NK-92 treated with Interleukin-12 subunit alpha and Interleukin-12 subunit beta, amount 100 ng/mL, for 24 hours (cell line): ENCODE data around the gene PIEZO2.

Source experiments
- DNase-seq: peaks from one replicate; lab custom pipeline; 2025; lab: John Stamatoyannopoulos, UW

Gene PIEZO2

DNA sequence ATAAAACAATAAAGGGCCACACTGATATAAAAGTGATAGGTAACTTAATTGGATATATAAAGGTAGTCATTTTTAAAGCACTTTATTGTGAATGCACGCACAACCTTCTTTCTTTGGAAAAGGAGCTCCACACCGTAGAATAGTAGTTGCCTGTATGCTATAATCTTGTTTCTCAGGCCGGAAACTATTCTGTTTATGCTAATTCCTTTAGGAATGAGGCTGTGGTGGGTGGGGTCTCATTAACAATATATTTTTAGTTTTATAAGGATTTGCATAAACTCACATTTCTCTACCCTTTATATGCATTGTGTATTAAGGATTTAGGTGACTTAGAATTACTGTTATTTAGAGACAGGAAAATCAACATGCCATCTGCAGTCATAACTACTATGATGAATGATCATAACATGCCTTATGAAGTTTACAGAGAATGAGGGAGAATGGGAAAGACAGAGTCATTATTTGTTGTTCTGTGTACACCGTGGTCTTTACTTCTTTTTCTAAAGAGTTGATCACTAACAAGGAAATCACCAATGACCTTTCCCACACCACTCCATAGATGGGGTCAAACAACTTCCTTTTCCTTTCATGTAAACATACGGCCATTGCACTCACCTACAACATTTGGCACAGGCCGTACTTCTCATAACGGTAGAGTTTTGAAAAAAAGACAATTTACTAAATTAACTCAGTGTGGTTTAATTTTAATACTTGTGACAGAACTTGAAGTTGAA is 84.5 kb downstream of the PIEZO2 start:
- no peak for DNase-seq

DNA sequence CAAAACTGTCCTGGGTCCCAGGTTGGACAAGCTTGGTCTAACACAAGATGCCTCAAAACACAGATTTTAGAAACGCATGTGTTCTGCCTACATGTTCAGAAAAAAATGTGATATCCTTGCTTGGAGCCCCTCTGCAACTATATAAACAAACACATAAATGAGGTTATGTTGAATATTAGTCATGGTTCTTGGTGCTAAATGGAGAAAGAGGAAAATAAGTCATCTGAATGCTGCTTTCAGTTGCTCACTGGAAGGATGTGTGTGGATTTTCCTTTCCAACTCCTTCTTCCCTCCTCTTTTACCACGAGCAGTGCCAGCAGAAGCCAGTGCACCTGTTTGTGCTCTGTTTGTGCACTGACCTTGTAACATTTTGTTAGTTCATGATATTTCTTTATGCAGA is 85.3 kb downstream of the PIEZO2 start:
- no peak for DNase-seq

DNA sequence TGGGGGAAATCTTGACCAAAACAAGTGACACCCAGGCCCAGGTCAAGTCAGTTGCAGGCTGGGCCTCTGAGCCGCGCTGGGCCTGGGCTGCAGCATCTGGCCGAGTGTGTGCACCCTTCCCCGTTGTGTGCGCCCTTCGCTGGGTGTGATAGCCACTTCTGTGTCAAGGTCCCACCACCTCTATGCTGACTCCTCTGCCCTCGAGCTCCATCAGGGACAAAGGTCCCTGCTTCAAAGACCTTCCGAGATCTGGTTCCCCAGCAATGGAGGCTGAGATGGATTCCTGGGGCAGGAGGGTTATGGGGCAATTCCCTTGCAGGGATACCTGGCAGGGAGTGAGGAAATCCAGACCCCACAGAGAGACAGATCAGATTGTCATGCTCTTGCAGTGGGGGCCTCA is 93.6 kb downstream of the PIEZO2 start:
- no peak for DNase-seq

DNA sequence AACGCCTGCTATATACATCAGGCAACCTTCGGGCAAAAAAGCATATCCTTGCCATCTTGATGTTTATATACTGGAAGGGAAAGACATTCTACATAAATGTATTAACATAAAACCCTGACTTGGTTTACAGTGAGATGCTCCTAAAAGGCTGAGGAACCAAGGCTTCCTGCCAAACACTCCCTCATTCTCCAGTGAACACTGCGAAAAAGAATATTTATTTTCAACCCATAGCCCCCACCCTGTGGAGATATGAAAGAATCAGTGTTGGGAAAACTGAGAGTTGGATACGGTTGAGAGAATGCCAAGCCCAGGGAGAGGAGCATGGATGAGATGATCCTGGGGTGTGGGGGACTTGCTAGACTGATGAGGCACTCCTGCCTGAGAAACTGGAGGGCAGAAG is 94.9 kb downstream of the PIEZO2 start:
- DNase-seq, result no peak

DNA sequence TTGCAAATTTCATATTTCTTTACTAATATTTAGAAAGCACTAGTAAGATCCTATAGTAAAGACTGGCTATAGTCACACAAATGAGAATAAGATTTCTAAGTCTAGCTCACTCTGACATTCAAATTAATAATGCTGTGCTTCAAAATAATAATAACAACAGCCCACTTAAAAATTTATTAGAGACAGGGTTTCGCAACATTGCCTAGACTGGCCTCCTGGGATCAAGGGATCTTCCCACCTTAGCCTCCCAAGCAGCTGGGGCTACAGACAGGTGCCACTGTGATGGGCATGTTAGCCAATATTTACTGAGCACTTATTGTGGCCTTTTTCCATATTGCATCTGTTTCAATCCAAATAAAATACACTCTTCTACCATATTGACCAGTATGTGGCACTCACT is 96.1 kb downstream of the PIEZO2 start:
- DNase-seq, result no peak

DNA sequence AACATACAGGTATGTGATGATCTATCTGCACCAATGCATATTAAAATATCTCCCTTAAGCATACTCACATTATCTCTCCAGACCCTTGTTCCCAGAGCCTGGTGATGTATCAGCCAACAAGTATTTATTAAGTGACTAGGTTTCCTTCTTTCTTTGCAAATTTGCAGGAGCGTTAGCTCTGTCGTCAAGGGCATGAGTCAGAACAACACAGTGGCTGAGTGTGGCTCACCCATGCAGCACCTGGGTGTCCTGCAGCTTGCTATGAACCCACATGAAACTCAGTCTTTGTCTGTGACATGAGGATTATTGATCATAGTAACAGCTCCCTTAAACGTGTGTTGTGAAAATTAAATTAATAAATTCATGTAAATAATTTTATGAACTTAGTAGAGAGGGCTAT is 96.6 kb downstream of the PIEZO2 start:
- no peak for DNase-seq

DNA sequence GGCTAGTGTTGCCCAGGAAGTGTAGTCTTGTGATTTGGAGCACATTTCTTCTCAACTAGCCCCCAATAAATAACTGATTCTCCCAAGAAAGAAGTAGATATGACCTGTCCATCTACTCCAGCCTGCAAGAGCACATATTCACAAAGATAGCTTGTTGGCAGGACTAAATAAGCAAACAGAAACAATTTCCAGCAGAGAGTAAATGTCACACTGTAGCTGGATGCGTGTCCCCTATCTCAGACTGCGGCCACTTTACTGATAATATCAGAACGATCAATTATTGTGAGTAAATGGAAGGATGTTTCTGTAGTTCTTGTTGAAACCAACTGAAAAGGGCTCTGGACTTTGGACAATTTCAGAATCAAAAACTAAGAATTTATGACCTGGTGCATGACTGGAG is 97.9 kb downstream of the PIEZO2 start:
- no peak for DNase-seq

DNA sequence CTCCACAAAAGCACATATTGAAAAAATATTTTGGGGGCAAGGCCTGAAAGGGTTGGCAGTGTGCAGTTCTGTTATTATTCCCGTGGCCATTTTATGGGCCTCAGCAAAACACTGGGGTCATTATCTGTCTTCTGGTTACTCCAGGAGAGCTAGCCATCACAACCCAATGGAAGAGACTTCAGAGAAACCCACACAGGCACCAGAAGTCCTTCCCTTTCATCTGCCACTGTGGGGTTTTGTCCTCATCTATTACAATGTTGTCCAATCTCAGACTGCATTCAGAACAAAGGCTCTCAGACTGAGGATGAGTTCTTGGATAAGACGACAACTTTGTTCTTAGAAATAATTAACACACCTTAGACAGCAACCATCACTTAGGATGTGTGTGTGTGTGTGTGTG is 98.4 kb downstream of the PIEZO2 start:
- no peak for DNase-seq

DNA sequence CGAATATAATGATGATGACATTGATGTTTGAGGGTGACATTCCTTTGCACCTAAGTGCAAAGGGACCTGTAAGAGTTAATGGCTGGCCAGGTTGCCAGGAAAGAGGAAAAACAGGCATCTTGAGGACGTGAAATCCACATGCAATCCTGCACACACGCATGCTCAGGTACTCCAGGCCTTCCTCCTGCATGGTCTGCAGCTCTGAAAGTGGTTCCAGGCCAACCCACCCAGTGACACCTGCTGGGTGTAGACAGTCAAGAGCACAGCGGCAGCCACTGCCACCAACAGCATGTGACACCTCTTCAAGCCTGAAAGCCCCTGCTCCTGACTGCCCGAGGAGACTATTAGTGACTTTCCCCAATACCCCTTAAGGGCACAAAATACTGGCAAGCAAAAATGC is 101.6 kb downstream of the PIEZO2 start:
- DNase-seq, result no peak

DNA sequence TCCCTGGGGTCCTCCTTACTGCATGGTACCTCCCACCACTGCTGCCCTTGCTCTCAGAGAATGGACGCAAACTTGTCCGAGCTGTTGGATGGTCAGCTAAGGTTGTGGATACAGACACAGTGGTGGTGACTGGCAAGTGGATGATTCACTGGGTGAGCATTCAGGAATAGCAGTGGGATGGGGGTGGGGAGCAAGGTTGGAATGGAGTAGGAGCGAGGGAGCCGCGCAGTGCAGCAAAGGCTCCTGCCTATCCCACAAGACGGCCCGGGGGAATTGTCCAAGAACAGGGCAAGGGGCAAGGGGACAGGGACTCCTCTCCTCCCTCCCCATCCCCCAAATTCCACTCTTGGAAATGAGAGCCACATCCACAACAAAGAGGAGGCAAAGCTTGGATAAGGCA is 102.2 kb downstream of the PIEZO2 start:
- no peak for DNase-seq

DNA sequence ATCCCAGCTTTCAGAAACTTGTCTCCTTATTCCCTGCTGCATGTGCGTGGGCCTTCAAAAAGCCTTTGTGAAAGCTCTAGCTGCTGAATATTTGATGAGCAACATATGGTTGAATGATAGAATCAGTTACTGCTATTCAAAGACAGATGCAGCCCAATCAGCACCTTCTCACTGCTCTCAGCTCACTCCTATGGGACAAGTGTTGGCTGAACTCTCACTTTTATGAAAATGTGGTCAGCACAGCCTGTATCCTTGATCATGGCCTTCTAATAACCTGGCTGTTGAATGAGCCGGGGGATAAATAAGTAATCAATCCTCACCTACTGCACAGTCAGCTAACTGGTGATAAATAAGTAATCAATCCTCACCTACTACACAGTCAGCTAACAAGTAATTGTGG is 103.2 kb downstream of the PIEZO2 start:
- no peak for DNase-seq

DNA sequence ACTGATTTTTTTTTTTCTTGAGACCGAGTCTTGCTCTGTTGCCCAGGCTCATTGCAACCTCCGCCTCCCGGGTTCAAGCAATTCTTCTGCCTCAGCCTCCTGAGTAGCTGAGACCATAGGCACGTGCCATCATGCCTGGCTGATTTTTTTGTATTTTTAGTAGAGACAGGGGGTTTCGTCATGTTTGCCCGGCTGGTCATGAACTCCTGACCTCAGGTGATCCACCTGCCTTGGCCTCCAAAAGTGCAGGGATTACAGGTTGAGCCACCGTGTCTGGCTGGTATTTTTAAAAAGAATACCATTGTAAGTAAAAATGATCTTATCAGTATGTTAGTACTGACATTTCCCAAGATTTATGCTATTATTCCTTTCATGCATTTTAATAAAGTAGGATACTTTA is 105.7 kb downstream of the PIEZO2 start:
- no peak for DNase-seq

DNA sequence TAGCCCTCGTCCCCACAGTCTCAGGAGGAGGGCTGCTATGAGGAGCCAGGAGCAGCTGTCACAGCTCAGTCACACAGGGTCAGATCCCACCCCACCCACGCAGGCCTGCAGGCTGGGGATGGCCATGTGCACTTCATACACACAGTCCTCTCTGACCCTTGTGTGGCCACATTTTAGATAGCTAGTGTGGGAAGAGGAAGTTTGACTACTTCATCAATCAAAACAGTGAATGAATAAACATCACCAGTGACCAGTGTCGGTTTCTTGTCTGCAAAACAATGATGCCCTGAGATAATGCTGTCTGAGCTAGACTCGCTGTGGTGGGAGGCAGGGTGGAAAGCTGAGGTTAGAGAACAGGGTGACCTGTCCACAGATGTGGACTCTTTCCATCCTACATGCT is 107.1 kb downstream of the PIEZO2 start:
- no peak for DNase-seq

DNA sequence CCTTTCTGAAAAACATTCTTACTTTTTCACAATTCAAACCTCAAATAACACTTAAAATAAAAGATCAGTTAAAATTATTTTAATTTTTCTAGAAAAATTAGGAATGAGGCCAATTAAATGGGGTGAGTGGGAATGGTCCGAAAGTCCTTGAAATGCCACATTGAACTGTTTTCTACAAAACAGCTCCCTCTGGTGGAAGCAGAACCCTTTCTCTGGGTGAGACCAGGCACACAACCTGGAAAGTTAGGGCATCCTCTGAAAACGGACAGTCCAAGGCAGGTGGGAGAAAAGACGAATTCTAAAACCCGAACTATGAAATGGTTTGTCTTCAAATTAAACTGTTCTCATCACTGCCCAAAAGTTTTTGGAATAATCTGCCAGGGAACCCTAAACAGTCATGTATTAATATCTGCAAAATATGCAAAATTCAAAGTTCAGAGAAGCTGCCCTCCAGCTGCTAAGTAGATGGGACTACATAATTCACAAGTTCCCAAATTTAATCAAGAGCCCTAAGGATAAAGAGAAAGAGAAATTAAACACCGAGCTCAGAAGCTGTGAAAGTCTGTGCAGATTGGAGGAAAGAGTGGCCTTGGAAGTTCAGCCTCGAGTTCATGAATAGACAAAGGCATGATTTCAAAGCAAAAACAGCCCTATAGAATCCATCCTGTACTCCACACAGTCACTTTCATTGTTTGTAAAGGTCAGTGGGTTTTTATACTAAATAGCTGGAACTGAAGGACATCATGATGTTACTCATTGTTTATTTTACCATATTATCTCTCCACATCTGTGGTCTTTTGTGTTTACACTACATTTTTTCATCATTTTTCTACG is 108.3 kb downstream of the PIEZO2 start:
- DNase-seq, result no peak

DNA sequence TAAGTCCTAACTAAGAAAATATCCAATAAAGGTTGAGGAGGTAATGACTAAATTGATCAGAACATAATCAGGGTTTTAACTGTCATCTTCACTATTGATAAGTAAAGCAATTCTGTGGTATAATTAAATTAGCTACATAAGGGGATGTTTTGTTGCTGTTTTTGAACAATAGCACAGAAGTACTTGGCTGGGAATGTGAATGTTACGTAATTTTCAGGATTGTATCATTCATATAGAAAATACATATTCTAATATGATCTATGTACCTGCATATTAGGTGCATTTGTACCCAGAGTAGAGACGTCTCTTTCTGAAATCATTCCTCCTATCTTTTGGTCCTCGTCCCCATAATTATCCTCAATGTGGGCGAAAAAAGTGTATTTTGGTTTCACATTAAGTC is 109.0 kb downstream of the PIEZO2 start:
- no peak for DNase-seq

DNA sequence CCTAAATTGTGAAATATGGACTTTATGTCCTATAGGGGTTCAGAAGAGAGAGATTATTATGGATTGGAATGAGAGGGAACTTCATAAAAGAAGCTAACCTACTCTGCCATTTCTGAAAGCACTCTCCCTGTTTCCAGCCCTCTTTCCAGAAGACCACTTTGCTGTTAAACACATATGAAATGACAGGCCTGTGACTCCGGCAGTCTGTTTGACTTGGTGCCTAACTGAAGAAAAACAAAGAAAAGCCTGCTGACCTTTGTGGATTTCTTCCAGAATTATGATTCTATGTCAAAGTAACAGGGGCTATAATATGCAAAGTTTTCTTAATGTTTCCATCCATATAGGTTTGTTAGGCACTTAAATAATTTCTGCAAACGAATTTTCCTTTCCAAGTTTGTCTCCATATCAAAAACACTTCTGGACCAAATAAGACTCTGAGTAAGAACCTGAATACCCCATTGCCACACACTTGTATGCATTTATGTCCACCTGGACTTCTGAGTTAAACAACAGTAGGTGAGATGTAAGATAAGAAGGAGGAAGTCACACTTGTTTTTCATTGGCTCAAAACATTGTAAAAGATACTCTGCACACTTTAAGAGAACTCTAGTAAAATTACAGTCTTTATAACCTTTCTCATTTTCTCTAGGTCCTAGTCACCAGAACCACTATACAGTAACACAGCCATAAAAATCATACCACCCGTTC is 111.7 kb downstream of the PIEZO2 start:
- DNase-seq, result no peak

DNA sequence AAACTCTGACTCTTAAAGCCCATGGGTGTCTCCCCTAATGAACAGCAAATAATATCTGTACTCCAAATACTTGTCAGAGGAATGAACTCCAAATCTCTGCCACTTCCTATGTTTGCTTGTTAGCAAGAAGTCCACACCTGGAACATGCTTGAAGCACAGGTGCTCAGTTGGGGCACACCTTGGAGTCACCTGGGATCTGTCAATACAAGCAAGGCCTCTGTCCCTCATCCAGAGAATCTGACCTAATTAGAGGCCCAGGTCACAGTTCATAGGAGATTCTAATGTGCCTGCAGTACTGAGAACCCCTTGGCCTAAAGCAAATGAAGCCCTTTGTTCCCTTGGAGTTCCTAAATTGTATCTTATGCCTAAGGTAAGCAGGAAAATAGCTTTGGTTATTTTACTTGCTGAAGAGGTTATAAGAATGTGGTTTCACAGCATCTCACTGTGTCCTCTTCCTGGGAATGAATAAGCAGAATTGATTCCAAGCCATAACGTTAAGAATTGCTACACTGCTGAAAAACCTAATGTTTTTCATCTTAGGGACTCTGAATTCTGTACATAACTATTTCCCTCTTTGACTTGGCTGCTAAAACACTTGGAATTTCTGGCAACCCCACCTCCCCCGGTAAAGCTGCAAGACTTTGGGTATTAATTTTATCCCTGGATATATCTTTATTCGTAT is 113.4 kb downstream of the PIEZO2 start:
- no peak for DNase-seq

DNA sequence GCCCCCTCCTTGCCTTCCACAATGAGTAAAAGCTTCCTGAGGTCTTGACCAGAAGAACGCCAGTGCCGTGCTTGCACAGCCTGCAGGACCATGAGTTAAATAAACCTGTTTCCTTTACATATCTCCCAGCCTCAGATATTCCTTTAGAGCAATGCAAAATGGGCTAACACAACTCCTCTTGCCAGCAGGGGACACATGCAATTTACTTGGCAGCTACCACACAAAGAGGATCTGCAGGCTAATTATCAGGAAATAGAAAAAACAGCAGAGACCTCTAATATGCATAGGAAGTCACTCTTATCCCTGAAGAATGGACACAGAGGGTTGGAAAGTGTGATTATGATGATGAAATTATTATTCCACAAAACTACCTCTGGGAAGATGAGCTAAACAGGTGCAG is 114.0 kb downstream of the PIEZO2 start:
- DNase-seq, result no peak

DNA sequence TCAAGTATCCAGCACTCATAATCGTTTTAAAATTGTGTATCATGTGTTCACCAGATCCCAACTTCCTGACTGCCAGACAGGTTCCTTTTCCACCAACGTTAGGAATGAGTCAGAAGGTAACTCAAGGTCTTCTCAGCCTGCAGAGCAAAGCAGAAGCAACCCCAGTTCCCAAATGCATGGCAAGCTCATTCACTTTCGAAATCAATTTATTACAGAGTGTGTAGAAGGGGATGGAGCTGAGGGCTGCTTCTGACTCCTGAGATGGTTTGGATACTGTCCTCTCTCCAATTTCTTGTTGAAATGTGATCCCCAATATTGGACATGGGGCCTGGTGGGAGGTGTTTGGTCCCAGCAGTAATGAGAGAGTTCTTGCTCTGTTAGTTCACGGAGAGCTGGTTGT is 114.5 kb downstream of the PIEZO2 start:
- DNase-seq, result no peak

DNA sequence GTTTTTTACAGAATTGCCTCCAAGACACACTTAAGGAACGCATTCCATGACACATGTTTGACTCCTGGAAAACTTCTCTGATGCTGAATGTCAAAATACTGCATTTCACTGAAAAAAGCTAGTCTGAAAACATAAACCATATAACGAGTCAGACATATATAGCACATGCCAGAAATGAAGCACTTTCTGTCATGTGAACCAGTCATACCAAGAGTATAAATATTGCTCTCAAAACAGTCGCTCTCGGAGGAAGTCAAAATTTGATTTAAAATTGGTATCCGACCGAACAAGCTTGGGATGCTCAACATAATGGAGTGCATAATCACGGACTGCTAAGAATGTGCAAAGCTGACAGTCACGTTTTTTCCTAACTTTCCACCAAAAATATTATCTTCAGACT is 115.9 kb downstream of the PIEZO2 start:
- DNase-seq, result no peak

DNA sequence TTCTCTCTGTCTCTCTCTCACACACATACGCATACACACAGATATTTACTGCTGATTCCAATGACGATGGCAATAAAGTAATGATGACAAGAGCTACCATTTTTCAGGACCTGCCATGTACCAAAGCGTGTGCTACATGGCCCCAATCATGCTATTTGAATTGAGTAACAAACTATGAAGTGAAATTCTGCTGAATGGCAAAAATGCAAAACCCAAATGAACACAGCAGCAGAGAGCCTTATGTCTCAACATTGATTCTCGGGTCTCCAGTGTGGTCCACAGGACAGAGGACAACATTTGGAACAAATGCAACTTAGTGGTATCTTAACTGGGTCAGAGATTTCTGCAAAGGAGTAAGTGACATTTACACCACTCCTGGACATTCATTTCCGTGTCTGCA is 117.4 kb downstream of the PIEZO2 start:
- DNase-seq, result no peak

DNA sequence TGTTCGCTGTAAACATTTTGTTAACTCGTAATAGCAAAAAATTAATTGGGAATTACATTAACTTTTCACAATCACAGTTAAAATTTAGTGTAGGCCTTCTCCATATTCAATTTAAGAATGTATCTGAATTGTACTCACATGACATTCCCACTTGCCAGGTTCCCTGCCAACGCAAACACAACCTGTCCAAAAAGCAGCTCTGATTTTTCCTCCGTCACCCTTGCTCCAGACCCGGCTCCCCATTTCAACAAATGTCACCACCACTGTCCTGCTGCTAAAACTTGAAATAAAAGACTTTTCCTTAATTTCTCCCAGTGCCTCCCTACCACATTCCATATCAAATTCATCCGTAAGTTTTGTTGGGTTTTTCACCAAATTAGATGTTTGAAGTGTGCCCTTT is 120.3 kb downstream of the PIEZO2 start:
- DNase-seq, result no peak

DNA sequence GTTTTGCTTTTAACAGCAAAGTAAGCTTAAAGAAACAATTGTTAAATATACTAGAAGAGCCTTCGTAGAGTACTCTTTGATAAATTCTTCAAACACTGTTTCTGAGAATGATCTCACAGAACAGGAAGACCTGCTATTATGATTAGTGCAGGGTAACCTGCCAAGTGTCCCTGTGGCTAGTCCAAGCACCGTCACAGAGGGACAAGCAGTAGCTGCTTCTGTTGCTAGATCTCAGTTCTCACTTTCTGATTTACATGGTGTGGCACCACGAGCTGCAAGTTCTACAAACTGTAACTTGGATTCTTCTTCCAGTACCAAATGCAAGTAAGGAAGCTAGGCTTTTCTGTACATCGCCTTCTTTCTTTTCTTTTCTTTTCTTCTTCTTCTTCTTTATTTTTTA is 121.5 kb downstream of the PIEZO2 start:
- DNase-seq, result no peak
